Measurements from ENCODE around the gene TMUB1. TPM values are rescaled to one million over a fixed set of nuclear protein-coding genes. Genes with fewer than 3 reads are reported as not detected.

The TMUB1 gene
- total and polyA plus RNA-seq, 9 of the 15 experiments (the other 6 are each of a cell fraction or from before 2014, with no cell fraction given), result 0.14 to 241 (median 74.1) TPM

GRCh38 chr7:151087245-151088018 is 4.1 kb upstream of the TMUB1 start (continued):
- no peak for TF ChIP-seq ZNF766 (CRISPR knock-in tag; conservative IDR thresholded peaks at IDR 0.05)
- TF ChIP-seq DLX4 (CRISPR knock-in tag; IDR thresholded peaks at IDR 0.05), result no peak
- TF ChIP-seq CBX8 (IDR thresholded peaks at IDR 0.05; ENCODE audit: borderline replicate concordance, extremely low read depth, low read depth, low read length, poor library complexity, severe bottlenecking), result no peak
- no peak for TF ChIP-seq SIRT6 (IDR thresholded peaks at IDR 0.05; ENCODE audit: low read depth, low read length)
- TF ChIP-seq STAT6 (CRISPR knock-in tag; IDR thresholded peaks at IDR 0.05), result peak; percentile 84; the same call in 1 of the 2 replicates
- TF ChIP-seq RBM17 (IDR thresholded peaks at IDR 0.05; ENCODE audit: borderline replicate concordance, low read depth, low read length), result no peak
- TF ChIP-seq NR2C1 (IDR thresholded peaks at IDR 0.05), result no peak
- TF ChIP-seq NR2C1 (tag; IDR thresholded peaks at IDR 0.05), result no peak
- no peak for TF ChIP-seq ZNF41 (CRISPR knock-in tag; conservative IDR thresholded peaks at IDR 0.05)
- no peak for TF ChIP-seq PURB (CRISPR knock-in tag; IDR thresholded peaks at IDR 0.05; ENCODE audit: low read depth)
- peak; percentile 85 for TF ChIP-seq CCNT2 (IDR thresholded peaks at IDR 0.05; ENCODE audit: borderline replicate concordance, extremely low read depth, insufficient read length, low read depth, low read length)
- TF ChIP-seq ZNF140 (CRISPR knock-in tag; IDR thresholded peaks at IDR 0.05), result no peak
- TF ChIP-seq TEAD2 (tag; IDR thresholded peaks at IDR 0.05), result no peak
- TF ChIP-seq SREBF1 (IDR thresholded peaks at IDR 0.05; ENCODE audit: borderline replicate concordance, low read depth, low read length), result 0 out of 2 replicates have a peak, but pooled peaks have one; percentile 2
- no peak for TF ChIP-seq ZNF77 (CRISPR knock-in tag; IDR thresholded peaks at IDR 0.05)
- TF ChIP-seq IRF9 (tag; IDR thresholded peaks at IDR 0.05), result no peak
- TF ChIP-seq RERE (CRISPR knock-in tag; IDR thresholded peaks at IDR 0.05; ENCODE audit: borderline replicate concordance), result 0 out of 2 replicates have a peak, but pooled peaks have one; percentile 12

Measured in K562 (cell line).